ENCODE data around the gene ACSS1. TPM values are rescaled to one million over a fixed set of nuclear protein-coding genes. Genes with fewer than 3 reads are reported as not detected.

ACSS1 gene
- total RNA-seq, 1 experiment from 2014 or later = 12.8 TPM

DNA sequence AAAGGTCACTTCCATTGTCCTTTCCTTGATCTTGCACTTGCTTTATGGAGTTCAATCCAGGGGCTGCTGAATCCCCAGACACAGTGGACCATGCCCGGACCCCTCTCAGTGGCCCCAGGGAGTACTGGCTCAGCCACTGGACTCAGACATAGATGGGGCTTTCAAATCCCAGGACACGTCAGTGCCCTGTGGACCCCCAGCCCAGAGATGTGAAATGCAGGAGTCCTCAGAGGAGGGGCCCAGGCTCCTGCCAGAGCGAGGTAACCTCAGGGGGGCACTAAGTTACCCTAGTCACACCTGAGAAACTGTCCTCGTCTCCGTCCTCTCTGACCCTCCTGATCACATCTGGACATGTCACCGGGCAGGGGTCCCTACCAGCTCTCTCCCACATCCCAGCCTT, 46.7 kb downstream of the ACSS1 start:
- H3K4me3 ChIP-seq = no peak overlapping the region
- TF ChIP-seq, protein P1, sequence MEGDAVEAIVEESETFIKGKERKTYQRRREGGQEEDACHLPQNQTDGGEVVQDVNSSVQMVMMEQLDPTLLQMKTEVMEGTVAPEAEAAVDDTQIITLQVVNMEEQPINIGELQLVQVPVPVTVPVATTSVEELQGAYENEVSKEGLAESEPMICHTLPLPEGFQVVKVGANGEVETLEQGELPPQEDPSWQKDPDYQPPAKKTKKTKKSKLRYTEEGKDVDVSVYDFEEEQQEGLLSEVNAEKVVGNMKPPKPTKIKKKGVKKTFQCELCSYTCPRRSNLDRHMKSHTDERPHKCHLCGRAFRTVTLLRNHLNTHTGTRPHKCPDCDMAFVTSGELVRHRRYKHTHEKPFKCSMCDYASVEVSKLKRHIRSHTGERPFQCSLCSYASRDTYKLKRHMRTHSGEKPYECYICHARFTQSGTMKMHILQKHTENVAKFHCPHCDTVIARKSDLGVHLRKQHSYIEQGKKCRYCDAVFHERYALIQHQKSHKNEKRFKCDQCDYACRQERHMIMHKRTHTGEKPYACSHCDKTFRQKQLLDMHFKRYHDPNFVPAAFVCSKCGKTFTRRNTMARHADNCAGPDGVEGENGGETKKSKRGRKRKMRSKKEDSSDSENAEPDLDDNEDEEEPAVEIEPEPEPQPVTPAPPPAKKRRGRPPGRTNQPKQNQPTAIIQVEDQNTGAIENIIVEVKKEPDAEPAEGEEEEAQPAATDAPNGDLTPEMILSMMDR (conservative IDR thresholded peaks at IDR 0.05) = no peak
- TF ChIP-seq EZH2 (IDR thresholded peaks at IDR 0.05; ENCODE audit: low read depth) = no peak
- ChIA-PET POLR2A (ENCODE audit: unreplicated experiment) (no interaction called here), CTCF (no interaction called here)
- H3K27ac ChIP-seq = no peak overlapping the region
- peaks cover 2% of the 10 kb centered on the region for H3K4me1 ChIP-seq (replicated peaks; ENCODE audit: insufficient read depth)
- no peak overlapping the region for H3K4me2 ChIP-seq
- H3F3A ChIP-seq (ENCODE audit: insufficient read depth, low read depth) = no peaks in the 10 kb centered on the region
- H4K20me1 ChIP-seq (ENCODE audit: insufficient read depth) = no peaks in the 10 kb centered on the region
- no peak for DNase-seq
- H3K79me2 ChIP-seq (ENCODE audit: low read depth) = no peaks in the 10 kb centered on the region
- no peak overlapping the region for H2AFZ ChIP-seq
- intact Hi-C loops (cut with micrococcal nuclease; ENCODE audit: unreplicated experiment) = no loop called here
- H3K27me3 ChIP-seq (ENCODE audit: insufficient read depth, low read depth) = no peaks in the 10 kb centered on the region
- no TSS peak for BruUV-seq (replicated peaks)
- no peaks in the 10 kb centered on the region for H3K9me3 ChIP-seq (ENCODE audit: insufficient read depth, low read depth)
- no peaks in the 10 kb centered on the region for H3K36me3 ChIP-seq (ENCODE audit: low read depth)
- no peaks in the 10 kb centered on the region for H3K9me2 ChIP-seq (ENCODE audit: insufficient read depth)

DNA sequence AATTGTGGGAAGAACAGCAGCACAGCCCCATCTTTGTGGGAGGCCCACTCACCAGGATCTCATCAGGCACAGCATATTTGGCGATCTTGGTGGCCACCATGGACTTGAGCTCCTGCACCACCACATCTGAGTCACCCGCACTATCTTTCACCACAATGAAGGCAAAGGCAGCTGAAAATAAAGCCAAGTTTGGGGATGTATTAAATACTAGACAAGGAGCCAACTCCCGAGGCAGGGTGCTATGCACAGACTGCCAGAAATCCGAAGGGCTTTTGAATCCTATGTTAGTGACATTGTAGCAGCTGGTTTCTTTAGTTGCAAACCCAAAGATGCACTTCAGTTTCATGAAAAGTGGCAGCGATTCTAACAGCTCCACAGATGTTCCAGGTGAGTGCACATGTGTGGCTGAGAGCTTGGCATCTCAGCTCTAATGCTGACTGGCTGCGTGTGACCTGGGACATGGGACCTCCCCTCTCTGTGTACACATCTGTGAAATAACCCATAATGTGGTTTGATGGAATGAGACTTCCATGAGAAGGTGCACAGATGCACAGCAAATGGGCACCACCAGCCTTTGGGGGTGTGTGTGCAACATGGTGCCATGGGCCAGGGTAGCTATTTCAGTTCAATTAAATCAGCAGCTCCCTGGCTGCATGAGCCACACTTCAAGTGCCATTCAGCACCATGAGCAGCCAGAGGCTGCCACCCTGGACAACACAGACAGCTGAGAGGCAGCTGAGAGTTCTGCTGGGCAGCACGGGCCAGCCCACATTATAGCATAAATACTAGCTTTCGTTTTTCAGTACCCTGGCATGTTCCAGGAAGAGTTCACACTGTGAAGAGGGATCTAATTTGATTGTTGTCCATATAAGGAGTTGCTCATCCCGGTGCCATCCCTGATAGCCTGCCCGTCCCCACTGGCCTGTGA, 48.5 kb downstream of the ACSS1 start:
- Histone ChIP-seq H3K79me2 (ENCODE audit: low read depth) (no peaks in the 10 kb centered on the region), H3K27ac (no peak overlapping the region), H3K27me3 (ENCODE audit: insufficient read depth, low read depth) (no peaks in the 10 kb centered on the region), H3F3A (ENCODE audit: insufficient read depth, low read depth) (0 out of 2 replicates have a peak, but pooled peaks cover 4% of the 10 kb centered on the region), H3K4me3 (no peak overlapping the region), H3K36me3 (ENCODE audit: low read depth) (no peaks in the 10 kb centered on the region), H3K4me2 (no peak overlapping the region), H3K9me3 (ENCODE audit: insufficient read depth, low read depth) (no peaks in the 10 kb centered on the region), H3K4me1 (replicated peaks; ENCODE audit: insufficient read depth) (no peaks in the 10 kb centered on the region; the same call in 1 of the 2 replicates), H3K9me2 (ENCODE audit: insufficient read depth) (no peaks in the 10 kb centered on the region), H2AFZ (no peak overlapping the region), H4K20me1 (ENCODE audit: insufficient read depth) (no peaks in the 10 kb centered on the region)
- no peak for DNase-seq
- BruUV-seq (replicated peaks) = no TSS peak
- CTCF ChIA-PET = interaction anchor here (0.5 kb wide), 1 partner anchor 11 kb away, joined by 3 read pairs; no protein-coding TSS in a partner anchor
- intact Hi-C loops (cut with micrococcal nuclease; ENCODE audit: unreplicated experiment) = no loop called here
- POLR2A ChIA-PET (ENCODE audit: unreplicated experiment) = interaction anchor here (0.5 kb wide), 1 partner anchor 18 kb away, joined by 3 read pairs; no protein-coding TSS in a partner anchor
- TF ChIP-seq, protein P1 (conservative IDR thresholded peaks at IDR 0.05) = no peak
- no peak for TF ChIP-seq EZH2 (IDR thresholded peaks at IDR 0.05; ENCODE audit: low read depth)

DNA sequence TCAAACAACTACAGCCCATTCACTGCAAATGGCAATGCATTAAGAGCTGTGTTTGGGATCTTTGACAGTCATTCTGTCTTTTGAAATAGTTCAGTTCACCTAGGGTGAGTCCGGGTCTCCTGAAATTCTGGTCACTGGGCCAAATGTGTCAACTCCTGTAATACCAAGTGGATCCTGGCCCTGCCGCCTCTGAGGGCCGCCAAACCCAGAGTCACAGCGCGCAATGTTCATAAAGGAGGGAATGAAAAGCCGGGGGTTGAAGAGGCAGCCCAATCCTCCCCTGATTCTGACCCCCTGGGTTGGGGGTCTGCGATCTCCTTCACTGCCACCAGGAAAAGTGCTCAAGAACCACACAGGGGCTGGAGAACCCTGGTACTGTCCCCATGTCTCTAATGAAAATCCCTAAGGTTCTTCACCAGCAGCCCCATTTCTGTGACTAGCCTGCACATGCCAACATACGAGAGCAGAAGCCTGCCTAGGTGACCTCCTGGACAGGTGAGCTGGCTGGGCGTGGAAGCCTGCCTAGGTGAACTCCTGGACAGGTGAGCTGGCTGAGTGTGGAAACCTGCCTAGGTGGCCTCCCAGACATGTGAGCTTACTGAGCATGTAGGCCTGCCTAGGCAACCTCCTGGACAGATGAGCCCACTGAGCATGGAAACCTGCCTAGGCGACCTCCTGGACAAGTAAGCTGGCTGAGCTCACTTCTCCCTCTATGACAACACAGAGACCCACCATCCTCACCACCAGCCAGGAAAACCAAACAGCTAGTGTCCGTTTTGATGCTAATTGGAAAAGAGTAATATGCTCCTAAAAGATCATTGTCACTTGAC, 49.3 kb downstream of the ACSS1 start:
- no peak overlapping the region for H3K4me2 ChIP-seq
- no TSS peak for BruUV-seq (replicated peaks)
- POLR2A ChIA-PET (ENCODE audit: unreplicated experiment) = no interaction called here
- H3K36me3 ChIP-seq (ENCODE audit: low read depth) = no peaks in the 10 kb centered on the region
- H4K20me1 ChIP-seq (ENCODE audit: insufficient read depth) = no peaks in the 10 kb centered on the region
- H3K27me3 ChIP-seq (ENCODE audit: insufficient read depth, low read depth) = no peaks in the 10 kb centered on the region
- CTCF ChIA-PET = interaction anchor here (0.5 kb wide), 1 partner anchor 12 kb away, joined by 3 read pairs; no protein-coding TSS in a partner anchor
- no peaks in the 10 kb centered on the region for H3K9me2 ChIP-seq (ENCODE audit: insufficient read depth)
- H3K4me1 ChIP-seq (replicated peaks; ENCODE audit: insufficient read depth) = no peaks in the 10 kb centered on the region; the same call in 1 of the 2 replicates
- H3K79me2 ChIP-seq (ENCODE audit: low read depth) = no peaks in the 10 kb centered on the region
- no peak for DNase-seq
- H2AFZ ChIP-seq = no peak overlapping the region
- no peaks in the 10 kb centered on the region for H3K9me3 ChIP-seq (ENCODE audit: insufficient read depth, low read depth)
- TF ChIP-seq, protein P1 (conservative IDR thresholded peaks at IDR 0.05) = no peak
- no peak for TF ChIP-seq EZH2 (IDR thresholded peaks at IDR 0.05; ENCODE audit: low read depth)
- intact Hi-C loops (cut with micrococcal nuclease; ENCODE audit: unreplicated experiment) = no loop called here
- no peak overlapping the region for H3K4me3 ChIP-seq
- no peak overlapping the region for H3K27ac ChIP-seq
- 0 out of 2 replicates have a peak, but pooled peaks cover 4% of the 10 kb centered on the region for H3F3A ChIP-seq (ENCODE audit: insufficient read depth, low read depth)
